ENCODE measurements around the gene TMEM202. TPM values are rescaled to one million over a fixed set of nuclear protein-coding genes. Genes with fewer than 3 reads are reported as not detected.

The TMEM202 gene
- total and polyA plus RNA-seq, 2 of the 13 experiments (the other 11 are each of a cell fraction or from before 2014, with no cell fraction given) = not detected

DNA sequence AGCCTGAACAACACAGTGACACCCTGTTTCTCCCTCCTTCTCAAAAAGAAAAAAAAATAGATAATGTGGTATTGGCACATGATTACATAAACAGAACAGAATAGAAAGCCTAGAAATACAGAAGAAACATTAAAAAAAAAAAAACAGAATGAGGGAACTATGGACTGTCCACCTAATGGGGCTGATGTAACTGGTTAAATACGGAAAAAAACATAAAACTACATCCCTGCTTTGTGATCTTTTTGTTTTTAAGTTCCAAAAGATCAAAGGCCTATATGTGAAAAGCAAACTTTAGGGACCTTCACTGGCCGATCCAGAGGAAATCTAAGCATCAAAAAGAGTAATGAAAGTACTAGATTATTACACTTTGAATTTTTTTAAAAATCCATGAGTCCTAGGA is 17.2 kb downstream of the TMEM202 start (continued):
- TF ChIP-seq GATAD2A (CRISPR knock-in tag; IDR thresholded peaks at IDR 0.05) = no peak; the same call in 1 of the 2 replicates
- TF ChIP-seq, protein P1, sequence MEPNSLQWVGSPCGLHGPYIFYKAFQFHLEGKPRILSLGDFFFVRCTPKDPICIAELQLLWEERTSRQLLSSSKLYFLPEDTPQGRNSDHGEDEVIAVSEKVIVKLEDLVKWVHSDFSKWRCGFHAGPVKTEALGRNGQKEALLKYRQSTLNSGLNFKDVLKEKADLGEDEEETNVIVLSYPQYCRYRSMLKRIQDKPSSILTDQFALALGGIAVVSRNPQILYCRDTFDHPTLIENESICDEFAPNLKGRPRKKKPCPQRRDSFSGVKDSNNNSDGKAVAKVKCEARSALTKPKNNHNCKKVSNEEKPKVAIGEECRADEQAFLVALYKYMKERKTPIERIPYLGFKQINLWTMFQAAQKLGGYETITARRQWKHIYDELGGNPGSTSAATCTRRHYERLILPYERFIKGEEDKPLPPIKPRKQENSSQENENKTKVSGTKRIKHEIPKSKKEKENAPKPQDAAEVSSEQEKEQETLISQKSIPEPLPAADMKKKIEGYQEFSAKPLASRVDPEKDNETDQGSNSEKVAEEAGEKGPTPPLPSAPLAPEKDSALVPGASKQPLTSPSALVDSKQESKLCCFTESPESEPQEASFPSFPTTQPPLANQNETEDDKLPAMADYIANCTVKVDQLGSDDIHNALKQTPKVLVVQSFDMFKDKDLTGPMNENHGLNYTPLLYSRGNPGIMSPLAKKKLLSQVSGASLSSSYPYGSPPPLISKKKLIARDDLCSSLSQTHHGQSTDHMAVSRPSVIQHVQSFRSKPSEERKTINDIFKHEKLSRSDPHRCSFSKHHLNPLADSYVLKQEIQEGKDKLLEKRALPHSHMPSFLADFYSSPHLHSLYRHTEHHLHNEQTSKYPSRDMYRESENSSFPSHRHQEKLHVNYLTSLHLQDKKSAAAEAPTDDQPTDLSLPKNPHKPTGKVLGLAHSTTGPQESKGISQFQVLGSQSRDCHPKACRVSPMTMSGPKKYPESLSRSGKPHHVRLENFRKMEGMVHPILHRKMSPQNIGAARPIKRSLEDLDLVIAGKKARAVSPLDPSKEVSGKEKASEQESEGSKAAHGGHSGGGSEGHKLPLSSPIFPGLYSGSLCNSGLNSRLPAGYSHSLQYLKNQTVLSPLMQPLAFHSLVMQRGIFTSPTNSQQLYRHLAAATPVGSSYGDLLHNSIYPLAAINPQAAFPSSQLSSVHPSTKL (CRISPR knock-in tag; IDR thresholded peaks at IDR 0.05) = peak; percentile 43; the same call in 1 of the 2 replicates
- peak; percentile 81; the same call in 1 of the 2 replicates for TF ChIP-seq SOX5 (CRISPR knock-in tag; IDR thresholded peaks at IDR 0.05; ENCODE audit: borderline replicate concordance)
- TF ChIP-seq, protein P2, sequence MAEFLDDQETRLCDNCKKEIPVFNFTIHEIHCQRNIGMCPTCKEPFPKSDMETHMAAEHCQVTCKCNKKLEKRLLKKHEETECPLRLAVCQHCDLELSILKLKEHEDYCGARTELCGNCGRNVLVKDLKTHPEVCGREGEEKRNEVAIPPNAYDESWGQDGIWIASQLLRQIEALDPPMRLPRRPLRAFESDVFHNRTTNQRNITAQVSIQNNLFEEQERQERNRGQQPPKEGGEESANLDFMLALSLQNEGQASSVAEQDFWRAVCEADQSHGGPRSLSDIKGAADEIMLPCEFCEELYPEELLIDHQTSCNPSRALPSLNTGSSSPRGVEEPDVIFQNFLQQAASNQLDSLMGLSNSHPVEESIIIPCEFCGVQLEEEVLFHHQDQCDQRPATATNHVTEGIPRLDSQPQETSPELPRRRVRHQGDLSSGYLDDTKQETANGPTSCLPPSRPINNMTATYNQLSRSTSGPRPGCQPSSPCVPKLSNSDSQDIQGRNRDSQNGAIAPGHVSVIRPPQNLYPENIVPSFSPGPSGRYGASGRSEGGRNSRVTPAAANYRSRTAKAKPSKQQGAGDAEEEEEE (CRISPR knock-in tag; IDR thresholded peaks at IDR 0.05; ENCODE audit: borderline replicate concordance) = no peak
- TF ChIP-seq MIER2 (CRISPR knock-in tag; IDR thresholded peaks at IDR 0.05) = no peak
- no peak for TF ChIP-seq ZNF44 (CRISPR knock-in tag; IDR thresholded peaks at IDR 0.05)
- TF ChIP-seq, protein P3, sequence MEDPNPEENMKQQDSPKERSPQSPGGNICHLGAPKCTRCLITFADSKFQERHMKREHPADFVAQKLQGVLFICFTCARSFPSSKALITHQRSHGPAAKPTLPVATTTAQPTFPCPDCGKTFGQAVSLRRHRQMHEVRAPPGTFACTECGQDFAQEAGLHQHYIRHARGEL (CRISPR knock-in tag; IDR thresholded peaks at IDR 0.05) = no peak
- no peak for TF ChIP-seq MAFG (CRISPR knock-in tag; IDR thresholded peaks at IDR 0.05)
- TF ChIP-seq CENPX (CRISPR knock-in tag; IDR thresholded peaks at IDR 0.05) = no peak
- peak; percentile 45; the same call in 1 of the 2 replicates for TF ChIP-seq NCOA2 (CRISPR knock-in tag; IDR thresholded peaks at IDR 0.05)
- TF ChIP-seq, protein P4, sequence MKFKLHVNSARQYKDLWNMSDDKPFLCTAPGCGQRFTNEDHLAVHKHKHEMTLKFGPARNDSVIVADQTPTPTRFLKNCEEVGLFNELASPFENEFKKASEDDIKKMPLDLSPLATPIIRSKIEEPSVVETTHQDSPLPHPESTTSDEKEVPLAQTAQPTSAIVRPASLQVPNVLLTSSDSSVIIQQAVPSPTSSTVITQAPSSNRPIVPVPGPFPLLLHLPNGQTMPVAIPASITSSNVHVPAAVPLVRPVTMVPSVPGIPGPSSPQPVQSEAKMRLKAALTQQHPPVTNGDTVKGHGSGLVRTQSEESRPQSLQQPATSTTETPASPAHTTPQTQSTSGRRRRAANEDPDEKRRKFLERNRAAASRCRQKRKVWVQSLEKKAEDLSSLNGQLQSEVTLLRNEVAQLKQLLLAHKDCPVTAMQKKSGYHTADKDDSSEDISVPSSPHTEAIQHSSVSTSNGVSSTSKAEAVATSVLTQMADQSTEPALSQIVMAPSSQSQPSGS (CRISPR knock-in tag; IDR thresholded peaks at IDR 0.05) = no peak
- TF ChIP-seq ZNF605 (CRISPR knock-in tag; IDR thresholded peaks at IDR 0.05) = no peak
- no peak for TF ChIP-seq ZNF782 (CRISPR knock-in tag; IDR thresholded peaks at IDR 0.05; ENCODE audit: borderline replicate concordance)
- TF ChIP-seq KDM5A (IDR thresholded peaks at IDR 0.05; ENCODE audit: borderline replicate concordance, low read length) = no peak
- TF ChIP-seq, protein P5, sequence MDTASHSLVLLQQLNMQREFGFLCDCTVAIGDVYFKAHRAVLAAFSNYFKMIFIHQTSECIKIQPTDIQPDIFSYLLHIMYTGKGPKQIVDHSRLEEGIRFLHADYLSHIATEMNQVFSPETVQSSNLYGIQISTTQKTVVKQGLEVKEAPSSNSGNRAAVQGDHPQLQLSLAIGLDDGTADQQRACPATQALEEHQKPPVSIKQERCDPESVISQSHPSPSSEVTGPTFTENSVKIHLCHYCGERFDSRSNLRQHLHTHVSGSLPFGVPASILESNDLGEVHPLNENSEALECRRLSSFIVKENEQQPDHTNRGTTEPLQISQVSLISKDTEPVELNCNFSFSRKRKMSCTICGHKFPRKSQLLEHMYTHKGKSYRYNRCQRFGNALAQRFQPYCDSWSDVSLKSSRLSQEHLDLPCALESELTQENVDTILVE (CRISPR knock-in tag; IDR thresholded peaks at IDR 0.05) = no peak
- TF ChIP-seq ZMYM2 (CRISPR knock-in tag; IDR thresholded peaks at IDR 0.05) = no peak
- TF ChIP-seq ARNTL (CRISPR knock-in tag; IDR thresholded peaks at IDR 0.05) = no peak
- TF ChIP-seq, protein P6, sequence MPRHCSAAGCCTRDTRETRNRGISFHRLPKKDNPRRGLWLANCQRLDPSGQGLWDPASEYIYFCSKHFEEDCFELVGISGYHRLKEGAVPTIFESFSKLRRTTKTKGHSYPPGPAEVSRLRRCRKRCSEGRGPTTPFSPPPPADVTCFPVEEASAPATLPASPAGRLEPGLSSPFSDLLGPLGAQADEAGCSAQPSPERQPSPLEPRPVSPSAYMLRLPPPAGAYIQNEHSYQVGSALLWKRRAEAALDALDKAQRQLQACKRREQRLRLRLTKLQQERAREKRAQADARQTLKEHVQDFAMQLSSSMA (CRISPR knock-in tag; IDR thresholded peaks at IDR 0.05) = no peak
- TF ChIP-seq, protein P7, sequence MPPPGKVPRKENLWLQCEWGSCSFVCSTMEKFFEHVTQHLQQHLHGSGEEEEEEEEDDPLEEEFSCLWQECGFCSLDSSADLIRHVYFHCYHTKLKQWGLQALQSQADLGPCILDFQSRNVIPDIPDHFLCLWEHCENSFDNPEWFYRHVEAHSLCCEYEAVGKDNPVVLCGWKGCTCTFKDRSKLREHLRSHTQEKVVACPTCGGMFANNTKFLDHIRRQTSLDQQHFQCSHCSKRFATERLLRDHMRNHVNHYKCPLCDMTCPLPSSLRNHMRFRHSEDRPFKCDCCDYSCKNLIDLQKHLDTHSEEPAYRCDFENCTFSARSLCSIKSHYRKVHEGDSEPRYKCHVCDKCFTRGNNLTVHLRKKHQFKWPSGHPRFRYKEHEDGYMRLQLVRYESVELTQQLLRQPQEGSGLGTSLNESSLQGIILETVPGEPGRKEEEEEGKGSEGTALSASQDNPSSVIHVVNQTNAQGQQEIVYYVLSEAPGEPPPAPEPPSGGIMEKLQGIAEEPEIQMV (CRISPR knock-in tag; IDR thresholded peaks at IDR 0.05; ENCODE audit: low read depth) = no peak
- no peak for TF ChIP-seq RBFOX2 (IDR thresholded peaks at IDR 0.05; ENCODE audit: low read depth, low read length)
- no peak for TF ChIP-seq NFATC3 (CRISPR knock-in tag; IDR thresholded peaks at IDR 0.05)

Measured in HepG2 (cell line).